GM12874 (cell line): ENCODE results near the gene SHC3.

Source experiments
- CTCF ChIP-seq: IDR thresholded peaks from 2 replicates; pipeline ENCODE4 v1.5.1; 2011; ENCODE audit warnings: low read depth, mild to moderate bottlenecking, control low read depth, low read length, moderate library complexity; ENCODE audit not compliant: insufficient read depth

The SHC3 gene

GRCh38 chr9:89051421-89052025 is 127.1 kb downstream of the SHC3 start:
- no peak for TF ChIP-seq CTCF

- TF ChIP-seq CTCF, result no peak
Measured at GRCh38 chr9:89049646-89050045, 129.0 kb downstream of the SHC3 start.

GRCh38 chr9:89048616-89049015 is 130.0 kb downstream of the SHC3 start:
- TF ChIP-seq CTCF, result no peak

GRCh38 chr9:89047667-89048066 is 131.0 kb downstream of the SHC3 start:
- TF ChIP-seq CTCF, result no peak

GRCh38 chr9:89046832-89047231 is 131.8 kb downstream of the SHC3 start:
- no peak for TF ChIP-seq CTCF

- TF ChIP-seq CTCF, result no peak
Measured at GRCh38 chr9:89044881-89045280, 133.7 kb downstream of the SHC3 start.

GRCh38 chr9:89044104-89044503 is 134.5 kb downstream of the SHC3 start:
- TF ChIP-seq CTCF, result no peak
